K562 (cell line): ENCODE measurements around the gene ZDHHC8. TPM values are rescaled to one million over a fixed set of nuclear protein-coding genes. Genes with fewer than 3 reads are reported as not detected.

ENCODE experiments used
- BHLHE40 ChIP-seq: IDR thresholded peaks from 2 replicates; pipeline ENCODE4 v1.6.1; 2011; ENCODE audit warnings: low read length, improper control_type of control experiment
- CBX3 ChIP-seq, 2 experiments: IDR thresholded peaks; 1 replicate in 1 of 2; 2 replicates in 1 of 2; pipeline ENCODE4 v1.6.1; 2012; ENCODE audit warnings: inconsistent platforms in 2 of 2, low read length in 2 of 2, borderline replicate concordance in 1 of 2, control low read depth in 1 of 2
- E2F3 ChIP-seq: fragments of 250-450 bp; sonication (Bioruptor Pico); IDR thresholded peaks from 2 replicates; pipeline ENCODE4 v1.4.0; 2020; ENCODE audit warnings: mild to moderate bottlenecking
- STAT6 ChIP-seq: sonication (generic); formaldehyde crosslinking; IDR thresholded peaks from 2 replicates; pipeline ENCODE4 v1.8.1; 2023; ENCODE audit warnings: mild to moderate bottlenecking, missing genetic modification reagents
- TEAD4 ChIP-seq, 2 experiments: sonication (generic) in 1 of 2; formaldehyde crosslinking in 1 of 2; IDR thresholded peaks; 2 replicates each; pipeline versions ENCODE4 v1.6.1 to v1.8.0; 2012 to 2022; ENCODE audit warnings: borderline replicate concordance in 1 of 2, inconsistent platforms in 1 of 2, low read length in 1 of 2, mild to moderate bottlenecking in 1 of 2, missing genetic modification reagents in 1 of 2
- TRIM28 ChIP-seq: fragments of 450-650 bp; IDR thresholded peaks from 2 replicates; pipeline ENCODE4 v1.6.1; 2017
- ZNF324 ChIP-seq: fragments of 250-450 bp; sonication (Bioruptor Pico); IDR thresholded peaks from 2 replicates; pipeline ENCODE4 v1.4.0; 2020; ENCODE audit warnings: mild to moderate bottlenecking
- polyA plus RNA-seq, 8 experiments: library from polyadenylated mRNA; depleted of rRNA in 4 of 8; stranded (reverse) in 5 of 8; unstranded in 3 of 8; fragments of >200 nt; fragmentation: Nextera tagmentation in 2 of 8; fragmentation: Illumina TruSeq in 1 of 8; extraction: Ambion mirVana in 2 of 8; extraction: Trizol in 1 of 8; gene quantifications; 2 replicates each; pipeline versions ENCODE4 v1.2.1 to v1.2.3, GENCODE V29; 2011 to 2014; ENCODE audit warnings: inconsistent platforms in 1 of 8, missing spikeins in 1 of 8
- total RNA-seq, 7 experiments: library from RNA; depleted of rRNA in 6 of 7; stranded (reverse); fragments of >200 nt in 6 of 7; fragmentation: Illumina TruSeq in 2 of 7; extraction: Trizol in 2 of 7; gene quantifications; 2 replicates each; pipeline versions ENCODE4 v1.2.1 to v1.2.3, GENCODE V29; 2011 to 2021; ENCODE audit warnings: low replicate concordance in 1 of 7
- TF ChIP-seq, protein P1 (sequence below), 2 experiments: fragments of 450-650 bp in 1 of 2; sonication (generic) in 1 of 2; formaldehyde crosslinking in 1 of 2; IDR thresholded peaks; 2 replicates each; pipeline versions ENCODE4 v1.7.1 to v1.9.0; 2016 to 2022; ENCODE audit warnings: inconsistent platforms in 1 of 2, mild to moderate bottlenecking in 1 of 2, missing genetic modification reagents in 1 of 2
- TF ChIP-seq, protein P2 (sequence below): sonication (generic); formaldehyde crosslinking; IDR thresholded peaks from 2 replicates; pipeline ENCODE4 v1.8.1; 2023; ENCODE audit warnings: missing genetic modification reagents, mild to moderate bottlenecking, borderline replicate concordance

Gene ZDHHC8
- total and polyA plus RNA-seq, 9 of the 15 experiments (the other 6 are each of a cell fraction or from before 2014, with no cell fraction given) = 0.04 to 109 (median 16.4) TPM

DNA sequence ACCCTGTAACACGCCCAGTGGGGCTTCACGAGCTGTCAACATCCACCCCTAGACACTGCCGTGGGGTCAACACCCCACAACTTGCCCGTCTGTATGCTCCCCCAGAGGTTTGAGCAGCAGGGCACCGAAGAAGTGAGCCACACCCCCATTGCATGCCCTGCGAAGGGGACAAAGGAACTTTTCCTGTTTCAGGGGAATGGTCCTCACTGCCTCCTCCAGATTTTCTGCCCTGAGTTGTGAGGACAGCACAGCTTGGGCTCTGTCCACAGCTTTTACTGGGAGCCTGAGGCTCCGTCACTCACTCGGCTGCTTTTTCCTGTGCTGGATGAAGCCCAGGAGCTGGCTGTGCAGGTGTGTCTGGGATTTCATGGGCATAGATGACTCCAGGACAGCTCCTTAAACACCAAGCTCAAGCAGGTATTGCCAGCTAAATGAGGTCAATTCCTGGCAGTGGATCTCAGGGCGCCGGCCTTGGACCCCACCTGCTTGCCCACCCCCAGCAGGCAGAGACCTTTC, 59.5 kb downstream of the ZDHHC8 start (continued):
- TF ChIP-seq E2F3 (CRISPR knock-in tag) (no peak), TRIM28 (no peak), TEAD4 (IDR thresholded peaks at IDR 0.05; ENCODE audit: low read length) (no peak), TEAD4 (CRISPR knock-in tag; IDR thresholded peaks at IDR 0.05; ENCODE audit: borderline replicate concordance) (no peak), ZNF324 (CRISPR knock-in tag) (no peak), STAT6 (CRISPR knock-in tag) (no peak), BHLHE40 (no peak), CBX3 (IDR thresholded peaks at IDR 0.05; ENCODE audit: borderline replicate concordance in 1 of 2, low read length in 2 of 2) (no peak)
- TF ChIP-seq, protein P1, sequence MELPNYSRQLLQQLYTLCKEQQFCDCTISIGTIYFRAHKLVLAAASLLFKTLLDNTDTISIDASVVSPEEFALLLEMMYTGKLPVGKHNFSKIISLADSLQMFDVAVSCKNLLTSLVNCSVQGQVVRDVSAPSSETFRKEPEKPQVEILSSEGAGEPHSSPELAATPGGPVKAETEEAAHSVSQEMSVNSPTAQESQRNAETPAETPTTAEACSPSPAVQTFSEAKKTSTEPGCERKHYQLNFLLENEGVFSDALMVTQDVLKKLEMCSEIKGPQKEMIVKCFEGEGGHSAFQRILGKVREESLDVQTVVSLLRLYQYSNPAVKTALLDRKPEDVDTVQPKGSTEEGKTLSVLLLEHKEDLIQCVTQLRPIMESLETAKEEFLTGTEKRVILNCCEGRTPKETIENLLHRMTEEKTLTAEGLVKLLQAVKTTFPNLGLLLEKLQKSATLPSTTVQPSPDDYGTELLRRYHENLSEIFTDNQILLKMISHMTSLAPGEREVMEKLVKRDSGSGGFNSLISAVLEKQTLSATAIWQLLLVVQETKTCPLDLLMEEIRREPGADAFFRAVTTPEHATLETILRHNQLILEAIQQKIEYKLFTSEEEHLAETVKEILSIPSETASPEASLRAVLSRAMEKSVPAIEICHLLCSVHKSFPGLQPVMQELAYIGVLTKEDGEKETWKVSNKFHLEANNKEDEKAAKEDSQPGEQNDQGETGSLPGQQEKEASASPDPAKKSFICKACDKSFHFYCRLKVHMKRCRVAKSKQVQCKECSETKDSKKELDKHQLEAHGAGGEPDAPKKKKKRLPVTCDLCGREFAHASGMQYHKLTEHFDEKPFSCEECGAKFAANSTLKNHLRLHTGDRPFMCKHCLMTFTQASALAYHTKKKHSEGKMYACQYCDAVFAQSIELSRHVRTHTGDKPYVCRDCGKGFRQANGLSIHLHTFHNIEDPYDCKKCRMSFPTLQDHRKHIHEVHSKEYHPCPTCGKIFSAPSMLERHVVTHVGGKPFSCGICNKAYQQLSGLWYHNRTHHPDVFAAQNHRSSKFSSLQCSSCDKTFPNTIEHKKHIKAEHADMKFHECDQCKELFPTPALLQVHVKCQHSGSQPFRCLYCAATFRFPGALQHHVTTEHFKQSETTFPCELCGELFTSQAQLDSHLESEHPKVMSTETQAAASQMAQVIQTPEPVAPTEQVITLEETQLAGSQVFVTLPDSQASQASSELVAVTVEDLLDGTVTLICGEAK (IDR thresholded peaks at IDR 0.05) = no peak
- TF ChIP-seq, protein P1 (CRISPR knock-in tag; IDR thresholded peaks at IDR 0.05) = 0 out of 2 replicates have a peak, but pooled peaks have one; percentile 28
- TF ChIP-seq, protein P2, sequence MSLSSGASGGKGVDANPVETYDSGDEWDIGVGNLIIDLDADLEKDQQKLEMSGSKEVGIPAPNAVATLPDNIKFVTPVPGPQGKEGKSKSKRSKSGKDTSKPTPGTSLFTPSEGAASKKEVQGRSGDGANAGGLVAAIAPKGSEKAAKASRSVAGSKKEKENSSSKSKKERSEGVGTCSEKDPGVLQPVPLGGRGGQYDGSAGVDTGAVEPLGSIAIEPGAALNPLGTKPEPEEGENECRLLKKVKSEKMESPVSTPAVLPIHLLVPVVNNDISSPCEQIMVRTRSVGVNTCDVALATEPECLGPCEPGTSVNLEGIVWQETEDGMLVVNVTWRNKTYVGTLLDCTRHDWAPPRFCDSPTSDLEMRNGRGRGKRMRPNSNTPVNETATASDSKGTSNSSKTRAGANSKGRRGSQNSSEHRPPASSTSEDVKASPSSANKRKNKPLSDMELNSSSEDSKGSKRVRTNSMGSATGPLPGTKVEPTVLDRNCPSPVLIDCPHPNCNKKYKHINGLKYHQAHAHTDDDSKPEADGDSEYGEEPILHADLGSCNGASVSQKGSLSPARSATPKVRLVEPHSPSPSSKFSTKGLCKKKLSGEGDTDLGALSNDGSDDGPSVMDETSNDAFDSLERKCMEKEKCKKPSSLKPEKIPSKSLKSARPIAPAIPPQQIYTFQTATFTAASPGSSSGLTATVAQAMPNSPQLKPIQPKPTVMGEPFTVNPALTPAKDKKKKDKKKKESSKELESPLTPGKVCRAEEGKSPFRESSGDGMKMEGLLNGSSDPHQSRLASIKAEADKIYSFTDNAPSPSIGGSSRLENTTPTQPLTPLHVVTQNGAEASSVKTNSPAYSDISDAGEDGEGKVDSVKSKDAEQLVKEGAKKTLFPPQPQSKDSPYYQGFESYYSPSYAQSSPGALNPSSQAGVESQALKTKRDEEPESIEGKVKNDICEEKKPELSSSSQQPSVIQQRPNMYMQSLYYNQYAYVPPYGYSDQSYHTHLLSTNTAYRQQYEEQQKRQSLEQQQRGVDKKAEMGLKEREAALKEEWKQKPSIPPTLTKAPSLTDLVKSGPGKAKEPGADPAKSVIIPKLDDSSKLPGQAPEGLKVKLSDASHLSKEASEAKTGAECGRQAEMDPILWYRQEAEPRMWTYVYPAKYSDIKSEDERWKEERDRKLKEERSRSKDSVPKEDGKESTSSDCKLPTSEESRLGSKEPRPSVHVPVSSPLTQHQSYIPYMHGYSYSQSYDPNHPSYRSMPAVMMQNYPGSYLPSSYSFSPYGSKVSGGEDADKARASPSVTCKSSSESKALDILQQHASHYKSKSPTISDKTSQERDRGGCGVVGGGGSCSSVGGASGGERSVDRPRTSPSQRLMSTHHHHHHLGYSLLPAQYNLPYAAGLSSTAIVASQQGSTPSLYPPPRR (CRISPR knock-in tag) = no peak
